Hepatocyte (in vitro differentiated cells): ENCODE results near the gene SERPINE3. TPM values are rescaled to one million over a fixed set of nuclear protein-coding genes. Genes with fewer than 3 reads are reported as not detected.

ENCODE experiments used
- DNase-seq: peaks from one replicate; pipeline ENCODE4 v3.0.0-alpha.2; 2016; ENCODE audit warnings: low spot score
- H2AFZ ChIP-seq: fragments of 200-600 bp; sonication (generic); 2 replicates; pipeline ENCODE4 v1.6.0; 2016; ENCODE audit warnings: antibody characterized with exemption, mild to moderate bottlenecking
- H3K27ac ChIP-seq: fragments of 200-600 bp; sonication (generic); 2 replicates; pipeline ENCODE4 v1.5.1; 2016; ENCODE audit warnings: mild to moderate bottlenecking
- H3K27me3 ChIP-seq: fragments of 200-600 bp; sonication (generic); 2 replicates; pipeline ENCODE4 v1.6.1; 2016
- H3K36me3 ChIP-seq: fragments of 200-600 bp; sonication (generic); replicated peaks from 2 replicates; pipeline ENCODE4 v1.5.1; 2016; ENCODE audit warnings: low read depth; ENCODE audit not compliant: insufficient read depth
- H3K4me1 ChIP-seq: fragments of 200-600 bp; sonication (generic); 2 replicates; pipeline ENCODE4 v1.5.1; 2016; ENCODE audit warnings: mild to moderate bottlenecking, moderate library complexity; ENCODE audit not compliant: insufficient read depth
- H3K4me2 ChIP-seq: fragments of 200-600 bp; sonication (generic); 2 replicates; pipeline ENCODE4 v1.6.0; 2016
- H3K4me3 ChIP-seq: fragments of 200-600 bp; sonication (generic); 2 replicates; pipeline ENCODE4 v1.5.1; 2016; ENCODE audit warnings: mild to moderate bottlenecking
- H3K79me2 ChIP-seq: fragments of 200-600 bp; sonication (generic); 2 replicates; pipeline ENCODE4 v1.6.0; 2017; ENCODE audit warnings: mild to moderate bottlenecking
- H3K9me2 ChIP-seq: fragments of 200-600 bp; sonication (generic); replicated peaks from 2 replicates; pipeline ENCODE4 v1.6.0; 2017; ENCODE audit warnings: mild to moderate bottlenecking; ENCODE audit not compliant: insufficient read depth
- H3K9me3 ChIP-seq: fragments of 200-600 bp; sonication (generic); 2 replicates; pipeline ENCODE4 v1.5.1; 2016; ENCODE audit warnings: low read depth, mild to moderate bottlenecking
- H4K20me1 ChIP-seq: fragments of 200-600 bp; sonication (generic); 2 replicates; pipeline ENCODE4 v1.6.0; 2016; ENCODE audit warnings: mild to moderate bottlenecking; ENCODE audit not compliant: insufficient read depth, poor library complexity, severe bottlenecking
- CTCF ChIP-seq: fragments of 200-600 bp; sonication (generic); IDR thresholded peaks from 2 replicates; pipeline ENCODE4 v1.5.1; 2016; ENCODE audit warnings: antibody characterized with exemption, mild to moderate bottlenecking; ENCODE audit not compliant: poor library complexity
- EZH2 ChIP-seq: fragments of 200-600 bp; sonication (generic); IDR thresholded peaks from 2 replicates; pipeline ENCODE4 v1.6.1; 2016; ENCODE audit warnings: antibody characterized with exemption, mild to moderate bottlenecking, borderline replicate concordance
- EZH2phosphoT487 ChIP-seq: fragments of 200-600 bp; sonication (generic); IDR thresholded peaks from one replicate; pipeline ENCODE4 v1.6.1; 2018; ENCODE audit warnings: antibody characterized with exemption, mild to moderate bottlenecking, low read depth, moderate library complexity; ENCODE audit not compliant: unreplicated experiment, severe bottlenecking
- WGBS: methylation state at CpG from one replicate; pipeline ENCODE4 v1.1.6; 2016; ENCODE audit warnings: low lambda C conversion rate; ENCODE audit errors: missing lambda C conversion rate; 5-methylcytosine and 5-hydroxymethylcytosine counted together
- polyA plus RNA-seq: library from polyadenylated mRNA; unstranded; fragments of >200 nt; fragmentation: Nextera tagmentation; extraction: Ambion mirVana; gene quantifications from 2 replicates; pipeline ENCODE4 v1.2.1, GENCODE V29; 2016
- total RNA-seq: library from RNA; depleted of rRNA; stranded (reverse); fragments of >200 nt; gene quantifications from 2 replicates; pipeline ENCODE4 v1.2.3, GENCODE V29; 2014

The SERPINE3 gene
- total and polyA plus RNA-seq, 2 experiments from 2014 or later: 53.6 to 163 TPM

- no peaks in the 10 kb centered on the region for H3K9me3 ChIP-seq
- DNase-seq: no peak
- no peak overlapping the region for H3K27ac ChIP-seq
- no peak overlapping the region for H3K4me2 ChIP-seq
- H3K36me3 ChIP-seq: no peaks in the 10 kb centered on the region
- H3K4me1 ChIP-seq: no peaks in the 10 kb centered on the region
- H3K79me2 ChIP-seq: no peaks in the 10 kb centered on the region
- H3K9me2 ChIP-seq: no peaks in the 10 kb centered on the region
- H2AFZ ChIP-seq: no peak overlapping the region
- no peaks in the 10 kb centered on the region for H4K20me1 ChIP-seq
- no peak overlapping the region for H3K4me3 ChIP-seq
- no peak for TF ChIP-seq EZH2phosphoT487
- no peak for TF ChIP-seq EZH2
- no peak for TF ChIP-seq CTCF
- 90% methylated on average over 4 of the region's 4 CpGs for WGBS
- no peaks in the 10 kb centered on the region for H3K27me3 ChIP-seq
These were observed 40.8 kb downstream of the SERPINE3 start for GRCh38 chr13:51380269-51380668.

GRCh38 chr13:51385114-51385513, 45.6 kb downstream of the SERPINE3 start:
- WGBS: 97% methylated on average over 2 of the region's 2 CpGs
- Histone ChIP-seq H4K20me1 (no peaks in the 10 kb centered on the region), H3K36me3 (no peaks in the 10 kb centered on the region), H3K27me3 (no peaks in the 10 kb centered on the region), H2AFZ (no peak overlapping the region), H3K4me3 (no peak overlapping the region), H3K27ac (no peak overlapping the region), H3K4me2 (no peak overlapping the region), H3K9me3 (no peaks in the 10 kb centered on the region), H3K9me2 (no peaks in the 10 kb centered on the region), H3K79me2 (peaks cover 31% of the 10 kb centered on the region), H3K4me1 (no peaks in the 10 kb centered on the region)
- no peak for DNase-seq
- TF ChIP-seq CTCF: no peak
- no peak for TF ChIP-seq EZH2phosphoT487
- no peak for TF ChIP-seq EZH2

GRCh38 chr13:51394724-51395123, 55.2 kb downstream of the SERPINE3 start:
- Histone ChIP-seq H2AFZ (no peak overlapping the region), H3K4me1 (peaks cover 7% of the 10 kb centered on the region), H3K27ac (no peak overlapping the region), H3K36me3 (no peaks in the 10 kb centered on the region), H3K4me2 (no peak overlapping the region), H4K20me1 (peaks cover 7% of the 10 kb centered on the region), H3K79me2 (peaks cover 93% of the 10 kb centered on the region), H3K4me3 (no peak overlapping the region), H3K27me3 (no peaks in the 10 kb centered on the region), H3K9me3 (no peaks in the 10 kb centered on the region), H3K9me2 (no peaks in the 10 kb centered on the region)
- DNase-seq: no peak
- TF ChIP-seq CTCF: no peak

GRCh38 chr13:51396352-51396751, 56.9 kb downstream of the SERPINE3 start:
- H4K20me1 ChIP-seq: peaks cover 7% of the 10 kb centered on the region
- peaks cover 89% of the 10 kb centered on the region for H3K79me2 ChIP-seq
- H3K4me1 ChIP-seq: peaks cover 7% of the 10 kb centered on the region
- H3K27me3 ChIP-seq: no peaks in the 10 kb centered on the region
- H3K9me2 ChIP-seq: no peaks in the 10 kb centered on the region
- DNase-seq: no peak
- no peaks in the 10 kb centered on the region for H3K36me3 ChIP-seq
- no peak overlapping the region for H3K4me2 ChIP-seq
- no peak overlapping the region for H2AFZ ChIP-seq
- no peaks in the 10 kb centered on the region for H3K9me3 ChIP-seq
- WGBS: 85% methylated on average over 2 of the region's 2 CpGs
- peak overlapping the region; percentile 51 for H3K27ac ChIP-seq
- no peak overlapping the region for H3K4me3 ChIP-seq
- TF ChIP-seq CTCF: no peak
- TF ChIP-seq EZH2phosphoT487: no peak
- TF ChIP-seq EZH2: no peak
